ENCODE data around the gene MRPS18A. TPM values are rescaled to one million over a fixed set of nuclear protein-coding genes. Genes with fewer than 3 reads are reported as not detected.

MRPS18A gene
- total and polyA plus RNA-seq, 2 of the 13 experiments (the other 11 are each of a cell fraction or from before 2014, with no cell fraction given) = 87.8 to 89.1 TPM

GRCh38 chr6:43667245-43668150 is 20.1 kb downstream of the MRPS18A start (continued):
- TF ChIP-seq ZSCAN5A (CRISPR knock-in tag; IDR thresholded peaks at IDR 0.05; ENCODE audit: borderline replicate concordance) = no peak
- no peak; the same call in 1 of the 2 replicates for TF ChIP-seq SMAD1 (CRISPR knock-in tag; IDR thresholded peaks at IDR 0.05; ENCODE audit: borderline replicate concordance, low read depth)
- no peak for TF ChIP-seq FOXA1 (IDR thresholded peaks at IDR 0.05)
- peak; percentile 26; the same call in 1 of the 2 replicates for TF ChIP-seq FOXA1 (CRISPR knock-in tag; IDR thresholded peaks at IDR 0.05)
- 0 out of 2 replicates have a peak, but pooled peaks have one; percentile 33 for TF ChIP-seq ZNF441 (CRISPR knock-in tag; IDR thresholded peaks at IDR 0.05; ENCODE audit: borderline replicate concordance)
- peak; percentile 44; the same call in 1 of the 2 replicates for TF ChIP-seq ZNF746 (CRISPR knock-in tag; IDR thresholded peaks at IDR 0.05)
- no peak for TF ChIP-seq ZC3H13 (CRISPR knock-in tag; IDR thresholded peaks at IDR 0.05)
- no peak for TF ChIP-seq ZNF343 (CRISPR knock-in tag; IDR thresholded peaks at IDR 0.05)
- no peak for TF ChIP-seq MTF2 (CRISPR knock-in tag; IDR thresholded peaks at IDR 0.05; ENCODE audit: borderline replicate concordance)
- no peak for TF ChIP-seq RARG (CRISPR knock-in tag; IDR thresholded peaks at IDR 0.05; ENCODE audit: low read depth)
- TF ChIP-seq RXRB (CRISPR knock-in tag; IDR thresholded peaks at IDR 0.05; ENCODE audit: borderline replicate concordance) = 0 out of 2 replicates have a peak, but pooled peaks have one; percentile 55
- TF ChIP-seq MYNN (CRISPR knock-in tag; IDR thresholded peaks at IDR 0.05; ENCODE audit: low read depth) = no peak
- no peak for TF ChIP-seq CBX1 (IDR thresholded peaks at IDR 0.05; ENCODE audit: low read depth)
- TF ChIP-seq TEAD2 (CRISPR knock-in tag; IDR thresholded peaks at IDR 0.05) = no peak
- no peak for TF ChIP-seq POLR2A (IDR thresholded peaks at IDR 0.05; ENCODE audit: insufficient read depth in 1 of 2, low read depth in 2 of 2, low read length in 2 of 2)
- no peak; the same call in 1 of the 2 replicates for TF ChIP-seq ZNF34 (CRISPR knock-in tag; IDR thresholded peaks at IDR 0.05; ENCODE audit: borderline replicate concordance)
- no peak; the same call in 1 of the 2 replicates for TF ChIP-seq ZNF280B (CRISPR knock-in tag; IDR thresholded peaks at IDR 0.05; ENCODE audit: borderline replicate concordance)
- no peak for TF ChIP-seq RFX1 (IDR thresholded peaks at IDR 0.05)
- peak; percentile 51; the same call in 1 of the 2 replicates for TF ChIP-seq ZFX (CRISPR knock-in tag; IDR thresholded peaks at IDR 0.05; ENCODE audit: low read depth)
- peak; percentile 50; the same call in 1 of the 2 replicates for TF ChIP-seq TFAP4 (IDR thresholded peaks at IDR 0.05; ENCODE audit: borderline replicate concordance, low read depth)
- peak; percentile 67 for TF ChIP-seq HNF4A (CRISPR knock-in tag; IDR thresholded peaks at IDR 0.05)
- no peak for TF ChIP-seq ZNF432 (CRISPR knock-in tag; IDR thresholded peaks at IDR 0.05; ENCODE audit: borderline replicate concordance)
- no peak for TF ChIP-seq RFXAP (CRISPR knock-in tag; IDR thresholded peaks at IDR 0.05; ENCODE audit: borderline replicate concordance)
- TF ChIP-seq ZNF256 (CRISPR knock-in tag; conservative IDR thresholded peaks at IDR 0.05) = no peak
- no peak for TF ChIP-seq BCL3 (CRISPR knock-in tag; IDR thresholded peaks at IDR 0.05)
- peak; percentile 76 for TF ChIP-seq ZSCAN31 (CRISPR knock-in tag; IDR thresholded peaks at IDR 0.05; ENCODE audit: low read depth)

Data from HepG2 (cell line).